Thoracic aorta (tissue), 2 donors: Measurements from ENCODE around the gene PRRT3. TPM values are rescaled to one million over a fixed set of nuclear protein-coding genes. Genes with fewer than 3 reads are reported as not detected.

ENCODE experiments used
- ATAC-seq: fragments of 150-250 bp; one replicate; pipeline ENCODE4 v1.8.0; 2017; ENCODE audit warnings: low read depth; ENCODE audit not compliant: insufficient number of reproducible peaks, low FRiP score
- DNase-seq: peaks from one replicate; pipeline ENCODE4 v3.0.0-alpha.2; 2020; ENCODE audit warnings: low spot score
- H3K27ac ChIP-seq, 2 donors: fragments of 200-600 bp; sonication (generic); 1 replicate in 1 of 2; 2 replicates in 1 of 2; pipeline ENCODE4 v1.5.1; 2016; ENCODE audit warnings: mild to moderate bottlenecking in 2 of 2, moderate library complexity in 2 of 2
- H3K27me3 ChIP-seq: fragments of 200-600 bp; sonication (generic); replicated peaks from 2 replicates; pipeline ENCODE4 v1.6.0; 2016; ENCODE audit warnings: mild to moderate bottlenecking; ENCODE audit not compliant: insufficient read depth
- H3K36me3 ChIP-seq: fragments of 200-600 bp; sonication (generic); one replicate; pipeline ENCODE4 v1.5.1; 2016
- H3K4me1 ChIP-seq, 2 donors: fragments of 200-600 bp; sonication (generic); 1 replicate in 1 of 2; 2 replicates in 1 of 2; pipeline versions ENCODE4 v1.5.1 to v1.6.0; 2016; ENCODE audit warnings: low read depth in 2 of 2, mild to moderate bottlenecking in 1 of 2; ENCODE audit not compliant: control insufficient read depth in 1 of 2
- H3K4me3 ChIP-seq: fragments of 200-600 bp; sonication (generic); 2 replicates; pipeline ENCODE4 v1.5.1; 2016; ENCODE audit warnings: mild to moderate bottlenecking
- H3K9me3 ChIP-seq: fragments of 200-600 bp; sonication (generic); 2 replicates; pipeline ENCODE4 v1.5.1; 2016
- CTCF ChIP-seq: fragments of 200-600 bp; sonication (generic); IDR thresholded peaks from one replicate; pipeline ENCODE4 v1.5.1; 2019; ENCODE audit warnings: antibody characterized with exemption
- total RNA-seq, 2 donors: library from RNA; depleted of rRNA; stranded (reverse); fragments of >200 nt; gene quantifications; one replicate each; pipeline versions ENCODE4 v1.1.0 to v1.2.3, GENCODE V29; 2016

The PRRT3 gene
- total RNA-seq, 2 donors from 2014 or later: 3.3 to 5.8 TPM

GRCh38 chr3:9946112-9947024 is 5.8 kb downstream of the PRRT3 start:
- peak; percentile 65 for TF ChIP-seq CTCF
- H3K4me1 ChIP-seq: peaks cover 5 to 19% of the 10 kb centered on the region in 2 donors
- peak; percentile 71 for ATAC-seq
- H3K4me3 ChIP-seq: peak overlapping the region; percentile 81
- DNase-seq: peak; percentile 57
- no peaks in the 10 kb centered on the region for H3K9me3 ChIP-seq
- H3K36me3 ChIP-seq: peaks cover 4% of the 10 kb centered on the region
- peak overlapping the region; percentile 83 to 85 for H3K27ac ChIP-seq
- no peaks in the 10 kb centered on the region for H3K27me3 ChIP-seq

- Histone ChIP-seq H3K4me1 (peaks cover 5 to 14% of the 10 kb centered on the region in 2 donors), H3K9me3 (no peaks in the 10 kb centered on the region), H3K36me3 (peaks cover 10% of the 10 kb centered on the region), H3K27ac (no peak overlapping the region), H3K4me3 (no peak overlapping the region), H3K27me3 (no peaks in the 10 kb centered on the region)
- ATAC-seq (no peak), DNase-seq (no peak)
- TF ChIP-seq CTCF: no peak
These were observed 6.8 kb downstream of the PRRT3 start for GRCh38 chr3:9945358-9945757.

GRCh38 chr3:9944271-9944670 is 7.9 kb downstream of the PRRT3 start:
- Histone ChIP-seq H3K36me3 (peaks cover 10% of the 10 kb centered on the region), H3K4me3 (no peak overlapping the region), H3K27me3 (no peaks in the 10 kb centered on the region), H3K4me1 (peaks cover 5 to 14% of the 10 kb centered on the region in 2 donors), H3K27ac (no peak overlapping the region), H3K9me3 (no peaks in the 10 kb centered on the region)
- no peak for ATAC-seq
- DNase-seq: no peak
- TF ChIP-seq CTCF: no peak

- H3K36me3 ChIP-seq: peaks cover 8% of the 10 kb centered on the region
- DNase-seq (no peak), ATAC-seq (no peak)
- H3K9me3 ChIP-seq: no peaks in the 10 kb centered on the region
- no peak overlapping the region for H3K27ac ChIP-seq
- H3K27me3 ChIP-seq: no peaks in the 10 kb centered on the region
- no peak for TF ChIP-seq CTCF
- H3K4me3 ChIP-seq: no peak overlapping the region
- peaks cover 5 to 14% of the 10 kb centered on the region in 2 donors for H3K4me1 ChIP-seq
These were observed 9.1 kb downstream of the PRRT3 start for GRCh38 chr3:9942934-9943690.

GRCh38 chr3:9942164-9942563 is 10.0 kb downstream of the PRRT3 start:
- Histone ChIP-seq H3K4me3 (no peak overlapping the region), H3K9me3 (no peaks in the 10 kb centered on the region), H3K36me3 (peaks cover 11% of the 10 kb centered on the region), H3K4me1 (peaks cover 0 to 5% of the 10 kb centered on the region in 2 donors), H3K27ac (no peak overlapping the region), H3K27me3 (no peaks in the 10 kb centered on the region)
- no peak for TF ChIP-seq CTCF
- no peak for DNase-seq
- no peak for ATAC-seq
